HG03378 (cell line): ENCODE data around the gene TMED6.
"Not testable (repeated sequence)": the region's sequence is repeated elsewhere in the genome, so short reads cannot be mapped to it uniquely, and the experiment has no call there.

Experiments
- ATAC-seq: cut with Tn5 transposase; IDR thresholded peaks from one replicate; pipeline ENCODE4 v1.9.1; 2021; ENCODE audit warnings: mild to moderate bottlenecking, moderate library complexity; ENCODE audit not compliant: unreplicated experiment

TMED6 gene

GRCh38 chr16:69363281-69363717, 11.7 kb upstream of the TMED6 start:
- no peak for ATAC-seq

GRCh38 chr16:69360070-69360469, 8.5 kb upstream of the TMED6 start:
- not testable (repeated sequence) for ATAC-seq

- ATAC-seq, result no peak
Observed at GRCh38 chr16:69350536-69351133, 951 bp downstream of the TMED6 start.

- ATAC-seq, result no peak
Observed at GRCh38 chr16:69349536-69349935, 2.0 kb downstream of the TMED6 start.

GRCh38 chr16:69348222-69348621, 3.4 kb downstream of the TMED6 start:
- no peak for ATAC-seq

GRCh38 chr16:69346683-69347082, 4.9 kb downstream of the TMED6 start:
- ATAC-seq, result no peak

GRCh38 chr16:69345923-69346322, 5.7 kb downstream of the TMED6 start:
- no peak for ATAC-seq

GRCh38 chr16:69344171-69344570, 7.4 kb downstream of the TMED6 start:
- no peak for ATAC-seq

GRCh38 chr16:69340095-69340644, 11.4 kb downstream of the TMED6 start:
- ATAC-seq, result no peak

GRCh38 chr16:69339289-69340094, 12.1 kb downstream of the TMED6 start, which contains the start of the genes COG8 and NIP7:
COG8 (minus strand) TSS chr16:69339564; CDS start chr16:69339552, 12 bp downstream.
NIP7 (plus strand) TSS chr16:69339772; CDS start chr16:69339830, 58 bp downstream.
- peak; percentile 82 for ATAC-seq

- ATAC-seq, result no peak
Observed at GRCh38 chr16:69338557-69339288, 12.9 kb downstream of the TMED6 start.

GRCh38 chr16:69334696-69335095, 16.9 kb downstream of the TMED6 start:
- ATAC-seq, result no peak

- ATAC-seq, result peak; percentile 78
Observed at GRCh38 chr16:69330286-69331109, 21.1 kb downstream of the TMED6 start, which contains the start of gene PDF. PDF (minus strand) TSS chr16:69330588; CDS start chr16:69330570, 18 bp downstream.

GRCh38 chr16:69329369-69330285, 22.0 kb downstream of the TMED6 start:
- ATAC-seq, result no peak

GRCh38 chr16:69328854-69329316, 22.7 kb downstream of the TMED6 start:
- no peak for ATAC-seq

- no peak for ATAC-seq
Observed at GRCh38 chr16:69327585-69328310, 23.8 kb downstream of the TMED6 start.

- no peak for ATAC-seq
Observed at GRCh38 chr16:69326172-69326873, 25.3 kb downstream of the TMED6 start.

- ATAC-seq, result no peak
Observed at GRCh38 chr16:69325784-69326171, 25.8 kb downstream of the TMED6 start.
